Cardiac muscle cell (in vitro differentiated cells and primary cell): ENCODE measurements around the gene ZNF697. TPM values are rescaled to one million over a fixed set of nuclear protein-coding genes. Genes with fewer than 3 reads are reported as not detected.
A peak's percentile ranks its signal among the peaks of the same experiment; 100 is the strongest.

Source experiments
- DNase-seq, 2 donors: peaks; one replicate each; pipeline versions ENCODE4 v3.0.0 to v3.0.0-alpha.2; 2010 to 2017; ENCODE audit warnings: low read depth in 1 of 2, low spot score in 1 of 2
- H3K27ac ChIP-seq: fragments of 200-600 bp; sonication (generic); 2 replicates; pipeline ENCODE4 v1.5.1; 2016
- H3K27me3 ChIP-seq: fragments of 200-600 bp; sonication (generic); 2 replicates; pipeline ENCODE4 v1.6.0; 2016; ENCODE audit warnings: control low read depth
- H3K36me3 ChIP-seq: fragments of 200-600 bp; sonication (generic); 2 replicates; pipeline ENCODE4 v1.5.1; 2016; ENCODE audit warnings: control low read depth
- H3K4me1 ChIP-seq: fragments of 200-600 bp; sonication (generic); 2 replicates; pipeline ENCODE4 v1.8.1; 2017; ENCODE audit warnings: low read depth, mild to moderate bottlenecking, mixed run types
- H3K4me3 ChIP-seq: fragments of 200-600 bp; sonication (generic); 2 replicates; pipeline ENCODE4 v1.5.1; 2016; ENCODE audit warnings: mild to moderate bottlenecking
- H3K9me3 ChIP-seq: fragments of 200-600 bp; sonication (generic); 2 replicates; pipeline ENCODE4 v1.5.1; 2017; ENCODE audit warnings: low read depth, mild to moderate bottlenecking, control low read depth
- CTCF ChIP-seq: IDR thresholded peaks from 2 replicates; pipeline ENCODE4 v1.5.1; 2012; ENCODE audit warnings: low read depth, mild to moderate bottlenecking, low read length
- polyA plus RNA-seq: library from polyadenylated mRNA; unstranded; fragments of >200 nt; fragmentation: Nextera tagmentation; extraction: Ambion mirVana; gene quantifications from 2 replicates; pipeline ENCODE4 v1.2.1, GENCODE V29; 2016
- total RNA-seq: library from RNA; depleted of rRNA; stranded (reverse); fragments of >200 nt; gene quantifications from 2 replicates; pipeline ENCODE4 v1.2.3, GENCODE V29; 2016

ZNF697 gene
- total and polyA plus RNA-seq, 2 experiments from 2014 or later, result 1.1 to 8.1 TPM

- Histone ChIP-seq H3K4me1 (no peaks in the 10 kb centered on the region), H3K4me3 (no peak overlapping the region), H3K36me3 (no peaks in the 10 kb centered on the region), H3K27ac (no peak overlapping the region), H3K9me3 (no peaks in the 10 kb centered on the region), H3K27me3 (no peaks in the 10 kb centered on the region)
- no peak for TF ChIP-seq CTCF
- DNase-seq, result no peak
Observed at GRCh38 chr1:119660253-119661083, 12.4 kb upstream of the ZNF697 start.

DNA sequence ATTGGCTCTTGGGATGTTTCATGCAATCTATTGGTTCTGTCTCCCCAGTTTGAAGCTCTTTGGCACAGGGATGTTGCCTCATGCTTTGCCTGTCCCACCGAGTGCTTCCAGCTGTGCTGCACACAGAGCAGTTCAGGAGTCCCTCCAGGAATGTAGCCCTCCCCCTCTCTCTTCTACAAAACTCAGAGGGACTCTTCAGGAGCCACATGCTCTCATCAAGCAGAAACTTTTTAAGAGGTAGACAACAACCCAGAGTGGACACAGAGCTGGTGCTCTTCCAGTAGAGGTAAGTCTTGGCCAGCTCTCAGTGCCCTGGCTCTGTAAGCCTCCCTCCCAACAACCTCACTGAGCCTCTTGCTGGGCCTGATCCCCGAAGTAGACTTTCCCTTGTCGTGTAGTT is 11.6 kb upstream of the ZNF697 start:
- no peak overlapping the region for H3K4me3 ChIP-seq
- H3K27me3 ChIP-seq, result no peaks in the 10 kb centered on the region
- H3K9me3 ChIP-seq, result no peaks in the 10 kb centered on the region
- H3K4me1 ChIP-seq, result no peaks in the 10 kb centered on the region
- H3K27ac ChIP-seq, result no peak overlapping the region
- DNase-seq, result peak; percentile 22 to 88
- TF ChIP-seq CTCF, result no peak
- H3K36me3 ChIP-seq, result no peaks in the 10 kb centered on the region

DNA sequence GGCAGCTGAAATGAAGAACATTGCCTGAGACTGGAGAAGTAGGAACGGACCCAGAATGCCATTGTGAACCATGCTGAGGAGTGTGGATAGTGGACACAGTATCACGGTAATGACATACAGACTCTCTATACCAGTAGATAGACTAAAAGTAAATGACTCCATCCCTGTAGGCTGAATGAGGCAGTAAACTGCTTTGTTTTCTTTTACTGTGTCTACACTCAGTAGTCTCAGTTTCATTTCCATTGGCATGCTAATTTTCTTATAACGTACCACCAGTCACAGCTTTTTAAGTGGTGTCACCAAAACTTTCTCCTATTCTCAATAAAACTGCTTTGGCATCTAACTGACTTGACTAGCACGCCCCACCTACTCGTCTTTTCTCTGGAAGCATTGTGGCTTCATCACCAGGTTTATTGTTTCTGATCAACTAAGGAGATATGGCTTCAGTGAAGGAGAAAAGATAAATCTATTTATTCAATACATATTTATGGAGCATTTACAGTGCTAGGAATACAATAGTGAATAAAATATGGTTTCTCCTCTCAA is 8.4 kb upstream of the ZNF697 start:
- no peak for DNase-seq
- Histone ChIP-seq H3K36me3 (no peaks in the 10 kb centered on the region), H3K4me3 (no peak overlapping the region), H3K9me3 (no peaks in the 10 kb centered on the region), H3K4me1 (no peaks in the 10 kb centered on the region), H3K27ac (no peak overlapping the region), H3K27me3 (no peaks in the 10 kb centered on the region)
- TF ChIP-seq CTCF, result no peak

DNA sequence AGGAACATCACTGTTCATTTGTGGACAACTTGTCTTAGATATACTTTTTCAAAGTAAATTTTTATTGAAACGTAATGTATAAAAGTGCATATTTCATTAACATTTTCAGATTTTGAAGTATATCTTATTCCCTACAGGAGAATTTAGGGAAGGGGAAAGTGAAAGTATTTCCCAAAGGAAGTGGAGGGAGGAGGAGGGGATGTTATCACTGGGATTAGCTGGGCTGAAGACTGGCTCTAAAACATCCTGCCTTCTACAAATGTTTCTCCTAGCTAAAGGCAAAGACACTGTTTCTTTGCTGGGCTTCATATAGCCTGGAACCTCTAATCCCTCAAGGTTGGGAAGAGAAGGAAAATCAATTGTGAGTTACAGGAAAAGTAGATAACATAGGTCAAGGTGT is 7.1 kb upstream of the ZNF697 start:
- Histone ChIP-seq H3K36me3 (no peaks in the 10 kb centered on the region), H3K4me3 (no peak overlapping the region), H3K4me1 (no peaks in the 10 kb centered on the region), H3K27ac (no peak overlapping the region), H3K27me3 (no peaks in the 10 kb centered on the region), H3K9me3 (no peaks in the 10 kb centered on the region)
- DNase-seq, result peak in 1 of 2 donors; percentile 50
- TF ChIP-seq CTCF, result no peak

GRCh38 chr1:119653839-119654170 is 5.7 kb upstream of the ZNF697 start:
- peak in 1 of 2 donors; percentile 75 for DNase-seq
- Histone ChIP-seq H3K27ac (no peak overlapping the region), H3K36me3 (no peaks in the 10 kb centered on the region), H3K27me3 (no peaks in the 10 kb centered on the region), H3K4me1 (no peaks in the 10 kb centered on the region), H3K9me3 (no peaks in the 10 kb centered on the region), H3K4me3 (no peak overlapping the region)
- no peak for TF ChIP-seq CTCF
